ENCODE data around the gene ENPEP.

Gene ENPEP

DNA sequence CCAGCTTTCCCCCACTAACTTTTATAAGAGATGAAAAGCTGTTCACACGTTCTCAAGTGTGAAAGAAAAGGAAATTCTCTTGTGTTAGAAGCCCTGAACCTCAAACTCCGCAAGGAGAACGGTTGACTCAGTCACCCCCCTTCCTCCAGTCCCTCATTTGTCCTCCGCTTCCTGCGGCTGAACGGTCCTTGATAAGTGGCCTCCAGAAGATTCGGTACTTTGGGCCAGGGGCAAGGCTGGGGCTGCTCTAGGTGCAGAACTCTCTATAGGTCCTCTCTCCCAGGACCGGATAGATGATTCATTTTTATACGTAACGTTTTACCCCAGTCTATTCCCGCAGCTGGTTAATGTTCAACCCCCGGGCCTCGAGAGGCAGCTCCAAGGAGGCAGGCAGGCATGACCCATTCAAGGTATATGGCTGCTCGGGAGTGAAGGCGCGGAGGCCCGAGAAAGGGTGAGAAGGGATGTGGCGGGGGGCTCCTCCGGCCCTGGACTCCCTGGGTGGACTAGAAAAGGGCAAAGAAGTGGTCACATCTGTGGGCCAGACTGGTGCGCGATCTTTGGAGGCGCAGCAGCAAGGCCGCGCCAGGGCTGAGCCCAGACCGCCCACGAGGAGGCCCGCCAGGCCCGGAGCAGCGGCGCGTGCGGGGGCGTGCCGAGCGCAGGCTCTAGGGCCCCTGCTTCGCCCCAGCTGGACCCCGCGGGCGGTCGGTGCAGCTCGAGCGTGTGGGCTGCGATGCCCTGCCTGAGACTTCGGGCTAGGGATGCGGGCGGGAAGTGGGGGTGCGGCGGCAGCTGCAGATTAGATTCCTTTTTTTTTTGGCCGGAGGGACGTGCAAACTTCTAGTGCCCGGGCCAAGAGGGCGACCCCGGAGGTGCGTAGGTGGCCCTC, 135.2 kb downstream of the ENPEP start:
- TF ChIP-seq, protein P1, sequence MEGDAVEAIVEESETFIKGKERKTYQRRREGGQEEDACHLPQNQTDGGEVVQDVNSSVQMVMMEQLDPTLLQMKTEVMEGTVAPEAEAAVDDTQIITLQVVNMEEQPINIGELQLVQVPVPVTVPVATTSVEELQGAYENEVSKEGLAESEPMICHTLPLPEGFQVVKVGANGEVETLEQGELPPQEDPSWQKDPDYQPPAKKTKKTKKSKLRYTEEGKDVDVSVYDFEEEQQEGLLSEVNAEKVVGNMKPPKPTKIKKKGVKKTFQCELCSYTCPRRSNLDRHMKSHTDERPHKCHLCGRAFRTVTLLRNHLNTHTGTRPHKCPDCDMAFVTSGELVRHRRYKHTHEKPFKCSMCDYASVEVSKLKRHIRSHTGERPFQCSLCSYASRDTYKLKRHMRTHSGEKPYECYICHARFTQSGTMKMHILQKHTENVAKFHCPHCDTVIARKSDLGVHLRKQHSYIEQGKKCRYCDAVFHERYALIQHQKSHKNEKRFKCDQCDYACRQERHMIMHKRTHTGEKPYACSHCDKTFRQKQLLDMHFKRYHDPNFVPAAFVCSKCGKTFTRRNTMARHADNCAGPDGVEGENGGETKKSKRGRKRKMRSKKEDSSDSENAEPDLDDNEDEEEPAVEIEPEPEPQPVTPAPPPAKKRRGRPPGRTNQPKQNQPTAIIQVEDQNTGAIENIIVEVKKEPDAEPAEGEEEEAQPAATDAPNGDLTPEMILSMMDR (IDR thresholded peaks at IDR 0.05; ENCODE audit: control insufficient read depth, insufficient read depth, low read depth, low read length, missing control alignments) = no peak
- peak overlapping the region; percentile 10 for H3K4me3 ChIP-seq (ENCODE audit: control insufficient read depth, low read depth, low read length)
- DNase-seq (ENCODE audit: low read depth) = no peak

DNA sequence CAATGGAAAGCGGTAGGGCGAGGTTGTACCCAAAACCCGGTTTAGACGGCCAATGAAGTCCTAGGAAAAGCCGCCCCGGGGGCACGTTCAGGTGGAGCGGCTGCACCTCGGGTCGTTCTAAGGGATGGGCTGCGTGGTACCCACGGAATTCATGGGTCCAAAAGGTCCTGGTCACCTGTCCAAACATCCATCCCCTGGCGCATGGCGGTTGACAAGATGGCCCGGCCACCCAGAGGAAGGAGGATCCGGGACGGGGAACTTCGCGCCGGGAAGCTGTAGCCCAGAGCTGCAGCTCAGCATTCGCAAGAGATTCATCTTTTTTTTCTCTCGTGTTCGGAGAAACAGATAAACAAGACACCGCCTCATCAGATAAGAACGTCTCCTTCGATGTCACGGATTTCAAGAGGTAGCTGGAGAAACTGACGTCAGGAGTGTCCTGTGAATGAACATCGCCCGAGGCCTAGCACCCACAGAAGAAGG, 136.1 kb downstream of the ENPEP start:
- TF ChIP-seq, protein P1 (IDR thresholded peaks at IDR 0.05; ENCODE audit: control insufficient read depth, insufficient read depth, low read depth, low read length, missing control alignments) = no peak
- no peak for DNase-seq (ENCODE audit: low read depth)
- no peak overlapping the region; the same call in 1 of the 2 replicates for H3K4me3 ChIP-seq (ENCODE audit: control insufficient read depth, low read depth, low read length)

DNA sequence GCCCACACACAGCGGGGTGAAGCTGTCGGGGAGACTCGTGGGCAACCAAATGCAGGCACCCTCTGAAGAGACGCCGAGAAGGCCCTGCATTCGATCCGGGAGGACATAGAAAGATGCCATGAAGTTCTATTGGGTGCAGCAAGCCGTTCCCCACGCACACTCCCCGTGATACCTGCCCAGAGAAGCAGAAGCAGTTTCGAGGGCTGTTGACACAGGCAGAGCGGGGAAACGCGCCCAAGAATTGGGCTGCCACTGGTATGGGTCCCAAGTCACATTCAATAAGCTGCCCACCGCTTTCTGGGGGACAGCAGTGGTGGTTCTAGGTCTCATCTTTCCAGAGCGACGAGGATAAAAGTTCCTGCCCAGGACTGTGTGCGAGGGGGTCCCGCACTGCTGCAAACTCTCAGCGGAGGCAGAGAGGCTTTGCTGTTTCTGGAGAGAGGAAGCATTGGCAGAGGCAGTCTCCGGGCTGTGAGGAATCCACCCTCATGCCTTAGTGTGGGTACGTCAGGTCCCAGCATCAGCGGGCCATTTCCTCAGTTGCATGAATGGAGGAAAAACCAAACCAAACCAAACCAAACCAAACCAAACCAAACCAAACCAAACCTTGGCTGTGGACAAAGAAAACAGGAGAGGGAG, 136.8 kb downstream of the ENPEP start:
- no peak for DNase-seq (ENCODE audit: low read depth)
- TF ChIP-seq, protein P1 (IDR thresholded peaks at IDR 0.05; ENCODE audit: control insufficient read depth, insufficient read depth, low read depth, low read length, missing control alignments) = no peak
- no peak overlapping the region for H3K4me3 ChIP-seq (ENCODE audit: control insufficient read depth, low read depth, low read length)

DNA sequence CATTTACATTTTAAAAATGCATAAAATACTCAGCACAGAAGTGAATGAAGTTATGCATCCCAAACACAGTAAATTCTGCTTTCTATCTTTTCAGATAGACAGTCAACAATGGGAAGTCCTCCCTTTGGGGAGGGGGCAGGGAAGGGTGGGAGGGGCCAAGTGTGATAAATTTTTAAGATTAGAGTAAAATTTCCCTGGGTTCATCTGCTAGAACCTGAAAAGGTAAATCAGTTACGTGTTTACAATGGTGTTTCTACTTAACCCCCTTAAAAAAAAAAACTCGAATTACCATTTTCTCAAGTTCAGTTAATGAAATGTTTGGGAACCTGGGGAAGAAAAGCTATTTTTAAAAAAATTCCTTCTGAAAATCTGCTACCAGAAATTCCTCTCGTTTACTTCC, 137.8 kb downstream of the ENPEP start:
- H3K4me3 ChIP-seq (ENCODE audit: control insufficient read depth, low read depth, low read length) = no peak overlapping the region
- no peak for DNase-seq (ENCODE audit: low read depth)
- TF ChIP-seq, protein P1 (IDR thresholded peaks at IDR 0.05; ENCODE audit: control insufficient read depth, insufficient read depth, low read depth, low read length, missing control alignments) = no peak

DNA sequence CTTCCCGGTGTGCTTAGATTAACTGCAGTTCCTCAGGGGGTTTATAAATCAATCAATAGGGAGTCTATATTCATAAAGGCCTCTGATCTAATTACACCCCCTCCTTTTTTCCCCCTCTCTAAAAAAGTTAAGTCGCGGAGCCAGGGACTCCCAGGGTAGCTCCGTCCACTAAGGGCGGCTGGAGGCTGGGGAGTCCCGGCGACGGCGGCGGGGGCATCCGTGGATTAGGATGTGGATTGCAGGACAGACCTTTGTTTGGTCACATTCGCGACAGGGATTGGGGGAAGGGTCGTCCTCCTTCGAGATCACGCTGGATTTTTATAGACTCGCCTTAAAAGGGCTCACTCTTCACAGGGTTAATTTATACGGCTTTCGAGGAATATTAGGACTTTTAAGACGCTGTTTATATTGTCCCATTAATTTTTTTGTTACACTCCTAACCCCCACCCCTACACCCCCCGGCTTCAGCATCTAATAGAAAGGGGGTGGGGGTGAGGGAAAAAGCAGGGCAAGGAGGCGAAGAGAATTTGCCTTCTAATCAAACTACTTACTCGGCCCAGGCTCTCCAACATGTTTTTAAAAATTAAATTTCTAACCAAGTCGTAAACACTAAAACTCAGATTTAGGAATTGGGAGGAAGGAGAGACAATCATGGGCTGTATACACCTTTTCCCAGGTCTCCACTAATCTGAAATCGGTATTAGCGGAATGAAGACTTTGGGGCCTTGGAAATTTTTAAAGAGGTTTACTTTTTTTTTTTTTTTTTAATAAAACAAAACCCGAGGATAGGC, 138.4 kb downstream of the ENPEP start:
- H3K4me3 ChIP-seq (ENCODE audit: control insufficient read depth, low read depth, low read length) = no peak overlapping the region
- DNase-seq (ENCODE audit: low read depth) = no peak
- TF ChIP-seq, protein P1 (IDR thresholded peaks at IDR 0.05; ENCODE audit: control insufficient read depth, insufficient read depth, low read depth, low read length, missing control alignments) = no peak
